ENCODE data around the gene KIT. TPM values are rescaled to one million over a fixed set of nuclear protein-coding genes. Genes with fewer than 3 reads are reported as not detected.

KIT gene
- total and polyA plus RNA-seq, 2 of the 4 experiments (the other 2 are of a cell fraction) = 3.3 to 5.9 TPM

GRCh38 chr4:54780149-54780495 is 122.4 kb downstream of the KIT start:
- TF ChIP-seq RFX5 (IDR thresholded peaks at IDR 0.05; ENCODE audit: low read depth, low read length) (no peak), MAZ (IDR thresholded peaks at IDR 0.05; ENCODE audit: borderline replicate concordance, low read depth, low read length) (no peak)
- DNase-seq (no peak), ATAC-seq (ENCODE audit: low read depth) (no peak)
- Histone ChIP-seq H2BK15ac (ENCODE audit: low read depth, low read length) (no peak overlapping the region), H3K4ac (ENCODE audit: low read depth, low read length) (no peak overlapping the region), H3K27me3 (ENCODE audit: control insufficient read depth, insufficient read depth, low read length) (peaks cover 2% of the 10 kb centered on the region), H4K5ac (ENCODE audit: low read depth, low read length) (peak overlapping the region; percentile 44; the same call in 1 of the 2 replicates), H3K56ac (ENCODE audit: extremely low read depth, insufficient read depth, low read length) (no peak overlapping the region), H3K9me3 (ENCODE audit: control insufficient read depth, insufficient read depth, low read length) (no peaks in the 10 kb centered on the region), H3K36me3 (ENCODE audit: control insufficient read depth, insufficient read depth, low read length) (no peaks in the 10 kb centered on the region), H3K9me1 (ENCODE audit: insufficient read depth, low read length) (no peaks in the 10 kb centered on the region; the same call in none of the 2 replicates), H3K9ac (ENCODE audit: low read depth, low read length) (no peak overlapping the region), H2AK9ac (replicated peaks; ENCODE audit: low read depth, low read length, poor library complexity) (no peak overlapping the region), H2AFZ (replicated peaks; ENCODE audit: low read length, poor library complexity) (no peak overlapping the region), H3K23ac (ENCODE audit: low read depth, low read length) (no peak overlapping the region), H4K91ac (ENCODE audit: insufficient read depth, low read depth, low read length) (no peak overlapping the region), H2AK5ac (ENCODE audit: low read depth, low read length) (no peak overlapping the region; the same call in 1 of the 2 replicates), H3K27ac (ENCODE audit: insufficient read depth, low read length) (no peak overlapping the region), H2BK120ac (ENCODE audit: low read depth, low read length) (peak overlapping the region; percentile 14; the same call in 1 of the 2 replicates), H4K8ac (ENCODE audit: low read depth in 2 of 2, low read length in 2 of 2) (no peak overlapping the region; a peak in 1 of 4 replicates), H3K18ac (ENCODE audit: low read depth, low read length) (no peak overlapping the region), H2BK5ac (ENCODE audit: low read depth, low read length, poor library complexity, severe bottlenecking) (no peak overlapping the region), H3K4me1 (ENCODE audit: control insufficient read depth, insufficient read depth, low read length) (peaks cover 10% of the 10 kb centered on the region), H3K79me1 (ENCODE audit: low read depth in 1 of 2, low read length in 2 of 2) (no peaks in the 10 kb centered on the region), H2BK20ac (ENCODE audit: low read depth, low read length) (no peak overlapping the region), H3K4me2 (ENCODE audit: low read depth, low read length) (no peak overlapping the region), H4K20me1 (ENCODE audit: insufficient read depth, low read length) (no peaks in the 10 kb centered on the region), H3K14ac (replicated peaks; ENCODE audit: low read depth, low read length) (no peak overlapping the region), H3K4me3 (ENCODE audit: insufficient read depth, low read depth, low read length) (no peak overlapping the region)
- in situ Hi-C loops (cut with MboI; ENCODE audit: low sequenced_read_pairs) (loop anchor here (25.0 kb wide), 1 partner anchor 107 kb away; no protein-coding TSS in a partner anchor), dilution Hi-C loops (cut with HindIII; ENCODE audit: low sequenced_read_pairs, unreplicated experiment) (no loop called here), intact Hi-C loops (cut with micrococcal nuclease) (loop anchor here (5.0 to 10.0 kb wide), 2 partner anchors 123 to 175 kb away; partner anchors contain the start of gene KIT)
- CTCF ChIA-PET = no interaction called here
- no TSS peak for BruUV-seq (replicated peaks)
- POLR2A ChIA-PET (ENCODE audit: unreplicated experiment) = no interaction called here

Measured in IMR-90 (cell line).